ENCODE data around the gene CD44.

CD44 gene

DNA sequence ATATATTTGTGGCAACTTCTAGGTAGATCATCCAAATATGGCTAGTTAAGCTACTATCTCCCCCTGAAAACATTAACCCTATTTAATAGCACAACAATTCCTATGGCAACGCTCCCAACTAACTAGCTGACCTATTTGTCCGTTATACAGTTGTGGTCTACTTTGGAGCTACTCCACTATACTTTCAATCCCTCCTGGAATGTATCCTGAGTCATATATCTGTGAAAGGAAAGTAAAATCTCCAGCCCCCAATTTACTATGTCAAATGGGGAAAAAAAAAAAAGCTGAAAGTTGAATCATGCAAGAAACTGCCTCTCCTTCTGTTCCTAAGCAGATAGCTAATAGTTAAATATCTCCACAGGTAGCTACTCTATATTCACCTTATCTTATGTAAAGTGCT, 128.5 kb downstream of the CD44 start:
- H3K9ac ChIP-seq (ENCODE audit: low read length): no peak overlapping the region
- no peaks in the 10 kb centered on the region for H3K36me3 ChIP-seq (ENCODE audit: insufficient read depth, low read length)
- no peaks in the 10 kb centered on the region for H3K9me3 ChIP-seq (ENCODE audit: low read length)
- TF ChIP-seq, protein P1, sequence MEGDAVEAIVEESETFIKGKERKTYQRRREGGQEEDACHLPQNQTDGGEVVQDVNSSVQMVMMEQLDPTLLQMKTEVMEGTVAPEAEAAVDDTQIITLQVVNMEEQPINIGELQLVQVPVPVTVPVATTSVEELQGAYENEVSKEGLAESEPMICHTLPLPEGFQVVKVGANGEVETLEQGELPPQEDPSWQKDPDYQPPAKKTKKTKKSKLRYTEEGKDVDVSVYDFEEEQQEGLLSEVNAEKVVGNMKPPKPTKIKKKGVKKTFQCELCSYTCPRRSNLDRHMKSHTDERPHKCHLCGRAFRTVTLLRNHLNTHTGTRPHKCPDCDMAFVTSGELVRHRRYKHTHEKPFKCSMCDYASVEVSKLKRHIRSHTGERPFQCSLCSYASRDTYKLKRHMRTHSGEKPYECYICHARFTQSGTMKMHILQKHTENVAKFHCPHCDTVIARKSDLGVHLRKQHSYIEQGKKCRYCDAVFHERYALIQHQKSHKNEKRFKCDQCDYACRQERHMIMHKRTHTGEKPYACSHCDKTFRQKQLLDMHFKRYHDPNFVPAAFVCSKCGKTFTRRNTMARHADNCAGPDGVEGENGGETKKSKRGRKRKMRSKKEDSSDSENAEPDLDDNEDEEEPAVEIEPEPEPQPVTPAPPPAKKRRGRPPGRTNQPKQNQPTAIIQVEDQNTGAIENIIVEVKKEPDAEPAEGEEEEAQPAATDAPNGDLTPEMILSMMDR (IDR thresholded peaks at IDR 0.05; ENCODE audit: low read length): no peak
- no peak for TF ChIP-seq EZH2 (IDR thresholded peaks at IDR 0.05; ENCODE audit: borderline replicate concordance, low read length)
- no peak overlapping the region for H3K4me3 ChIP-seq (ENCODE audit: low read depth, low read length, poor library complexity, severe bottlenecking)
- no peaks in the 10 kb centered on the region for H3K27me3 ChIP-seq (ENCODE audit: insufficient read depth, low read length)
- H3K4me2 ChIP-seq (ENCODE audit: low read length): no peak overlapping the region
- H2AFZ ChIP-seq (ENCODE audit: low read length): no peak overlapping the region
- H3K9me2 ChIP-seq (ENCODE audit: low read depth, low read length): no peaks in the 10 kb centered on the region
- H3K79me2 ChIP-seq (ENCODE audit: insufficient read depth, low read length): no peaks in the 10 kb centered on the region
- H3K4me1 ChIP-seq (ENCODE audit: insufficient read depth, low read length, severe bottlenecking): no peaks in the 10 kb centered on the region
- no peak overlapping the region for H3K27ac ChIP-seq (ENCODE audit: low read depth, low read length, poor library complexity, severe bottlenecking)
- H3F3A ChIP-seq (ENCODE audit: insufficient read depth, low read length): no peaks in the 10 kb centered on the region
- no peaks in the 10 kb centered on the region for H4K20me1 ChIP-seq (ENCODE audit: insufficient read depth, low read length)

DNA sequence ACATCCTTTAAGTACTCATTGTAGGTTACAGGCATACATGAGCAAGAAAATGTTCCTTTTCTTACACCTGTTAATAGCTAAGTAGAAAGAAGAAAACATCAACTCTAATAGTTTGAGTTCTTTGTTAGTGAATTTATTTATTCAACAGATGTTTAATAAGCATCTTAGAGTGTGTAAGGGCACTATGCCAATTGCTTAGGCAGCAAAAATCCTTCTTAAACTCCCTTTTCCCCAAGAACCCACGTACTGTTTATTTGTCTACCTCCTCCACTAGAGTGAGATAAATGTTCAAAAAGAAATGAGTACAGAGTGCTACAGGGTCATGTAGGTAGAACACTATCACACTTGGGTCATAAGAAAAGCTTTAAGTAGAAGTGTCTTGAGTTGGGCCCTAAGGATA, 131.4 kb downstream of the CD44 start:
- H3K27me3 ChIP-seq (ENCODE audit: insufficient read depth, low read length): no peaks in the 10 kb centered on the region

DNA sequence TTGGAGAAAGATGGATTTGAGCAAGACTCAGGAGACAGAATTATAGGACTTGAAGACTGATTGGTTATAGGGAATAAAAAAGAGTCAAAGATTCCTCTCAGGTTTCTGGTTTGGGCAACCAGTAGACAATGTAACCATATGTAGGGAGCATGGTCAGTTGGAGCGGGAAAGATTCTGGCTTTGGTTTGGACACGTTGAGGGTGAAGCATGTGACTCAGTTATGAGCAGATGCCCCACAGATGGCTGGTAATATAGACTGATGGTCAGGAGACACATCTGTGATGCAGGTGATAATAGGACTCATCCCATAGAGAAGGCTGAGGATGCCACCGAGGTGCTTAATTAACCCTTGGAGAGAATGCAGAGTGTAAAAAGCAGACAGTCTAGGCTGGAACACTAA, 132.1 kb downstream of the CD44 start:
- TF ChIP-seq EZH2 (IDR thresholded peaks at IDR 0.05; ENCODE audit: borderline replicate concordance, low read length): no peak
- TF ChIP-seq, protein P1 (IDR thresholded peaks at IDR 0.05; ENCODE audit: low read length): no peak
- H3K27me3 ChIP-seq (ENCODE audit: insufficient read depth, low read length): no peaks in the 10 kb centered on the region
- H4K20me1 ChIP-seq (ENCODE audit: insufficient read depth, low read length): no peaks in the 10 kb centered on the region
- no peaks in the 10 kb centered on the region for H3K79me2 ChIP-seq (ENCODE audit: insufficient read depth, low read length)
- no peak overlapping the region for H3K27ac ChIP-seq (ENCODE audit: low read depth, low read length, poor library complexity, severe bottlenecking)
- no peaks in the 10 kb centered on the region for H3K36me3 ChIP-seq (ENCODE audit: insufficient read depth, low read length)
- H3F3A ChIP-seq (ENCODE audit: insufficient read depth, low read length): no peaks in the 10 kb centered on the region
- no peaks in the 10 kb centered on the region for H3K9me2 ChIP-seq (ENCODE audit: low read depth, low read length)
- no peaks in the 10 kb centered on the region for H3K9me3 ChIP-seq (ENCODE audit: low read length)
- no peak overlapping the region for H3K4me3 ChIP-seq (ENCODE audit: low read depth, low read length, poor library complexity, severe bottlenecking)
- no peaks in the 10 kb centered on the region for H3K4me1 ChIP-seq (ENCODE audit: insufficient read depth, low read length, severe bottlenecking)
- H3K9ac ChIP-seq (ENCODE audit: low read length): no peak overlapping the region
- no peak overlapping the region for H3K4me2 ChIP-seq (ENCODE audit: low read length)
- H2AFZ ChIP-seq (ENCODE audit: low read length): no peak overlapping the region

More for the DNA sequence above, 131.4 kb downstream of the CD44 start:
- no peak overlapping the region for H3K9ac ChIP-seq (ENCODE audit: low read length)
- no peaks in the 10 kb centered on the region for H3K9me3 ChIP-seq (ENCODE audit: low read length)
- no peaks in the 10 kb centered on the region for H3K36me3 ChIP-seq (ENCODE audit: insufficient read depth, low read length)
- H4K20me1 ChIP-seq (ENCODE audit: insufficient read depth, low read length): no peaks in the 10 kb centered on the region
- H3K79me2 ChIP-seq (ENCODE audit: insufficient read depth, low read length): no peaks in the 10 kb centered on the region
- H3K4me1 ChIP-seq (ENCODE audit: insufficient read depth, low read length, severe bottlenecking): no peaks in the 10 kb centered on the region
- no peak overlapping the region for H3K4me3 ChIP-seq (ENCODE audit: low read depth, low read length, poor library complexity, severe bottlenecking)
- H3K9me2 ChIP-seq (ENCODE audit: low read depth, low read length): no peaks in the 10 kb centered on the region
- H3K27ac ChIP-seq (ENCODE audit: low read depth, low read length, poor library complexity, severe bottlenecking): no peak overlapping the region
- H3K4me2 ChIP-seq (ENCODE audit: low read length): no peak overlapping the region
- H2AFZ ChIP-seq (ENCODE audit: low read length): no peak overlapping the region
- TF ChIP-seq EZH2 (IDR thresholded peaks at IDR 0.05; ENCODE audit: borderline replicate concordance, low read length): no peak
- TF ChIP-seq, protein P1 (IDR thresholded peaks at IDR 0.05; ENCODE audit: low read length): no peak
- no peaks in the 10 kb centered on the region for H3F3A ChIP-seq (ENCODE audit: insufficient read depth, low read length)
